ENCODE measurements around the gene RAPGEF5.

Gene RAPGEF5

DNA sequence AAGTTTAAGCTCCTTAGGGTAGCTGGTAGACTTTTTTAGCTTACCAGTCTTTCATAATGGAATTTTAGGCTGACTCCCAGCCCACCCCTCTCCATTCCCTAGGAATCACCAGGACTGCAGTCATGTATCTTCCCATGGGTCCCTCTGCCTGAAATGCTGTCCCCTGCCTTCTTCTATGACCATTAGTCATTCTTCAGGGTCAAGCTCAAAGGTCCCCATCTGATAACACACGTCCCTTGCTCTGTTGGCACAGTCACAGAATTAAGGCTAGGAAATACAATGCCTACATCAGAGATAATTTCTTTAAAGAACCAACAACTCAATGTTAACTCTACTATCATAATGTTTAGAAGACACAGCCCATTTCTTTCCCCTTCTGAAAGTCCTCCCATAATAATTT is 140.6 kb downstream of the RAPGEF5 start:
- H3K27ac ChIP-seq (ENCODE audit: insufficient read depth, low read depth, low read length, poor library complexity, severe bottlenecking) = no peak overlapping the region
- peaks cover 2% of the 10 kb centered on the region for H3K4me1 ChIP-seq (ENCODE audit: control insufficient read depth, insufficient read depth, low read length)
- no peaks in the 10 kb centered on the region for H3K27me3 ChIP-seq (ENCODE audit: control insufficient read depth, insufficient read depth, low read length, poor library complexity, severe bottlenecking)
- H3K36me3 ChIP-seq (ENCODE audit: control insufficient read depth, insufficient read depth, low read length) = no peaks in the 10 kb centered on the region
- no peak overlapping the region for H3K4me3 ChIP-seq (ENCODE audit: insufficient read depth, low read depth, low read length)
- WGBS, 2 experiments = 89 to 100% methylated on average over 1 of the region's 1 CpG
- no peaks in the 10 kb centered on the region for H3K9me3 ChIP-seq (ENCODE audit: control insufficient read depth, low read length)

DNA sequence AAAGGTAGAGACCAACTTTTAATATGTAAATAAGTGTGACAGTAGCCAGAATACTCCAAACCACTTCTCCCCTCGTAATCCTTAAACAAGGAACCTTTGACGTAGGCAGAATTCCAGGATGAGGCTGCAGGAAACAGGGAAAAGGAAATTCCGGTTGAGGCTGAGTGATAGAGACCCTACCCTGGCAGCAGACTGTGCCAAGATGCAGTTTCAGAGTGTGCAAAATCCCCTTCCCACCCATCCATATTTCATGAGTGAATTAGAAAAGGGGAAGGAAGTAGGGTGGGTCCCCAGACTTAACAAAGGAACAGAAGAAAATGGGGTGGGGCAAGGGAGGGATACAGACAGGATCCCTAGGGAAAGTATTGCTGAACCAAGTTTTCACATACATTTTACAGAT is 143.0 kb downstream of the RAPGEF5 start:
- 48 to 94% methylated on average over 2 to 3 of the region's 3 CpGs for WGBS, 2 experiments

DNA sequence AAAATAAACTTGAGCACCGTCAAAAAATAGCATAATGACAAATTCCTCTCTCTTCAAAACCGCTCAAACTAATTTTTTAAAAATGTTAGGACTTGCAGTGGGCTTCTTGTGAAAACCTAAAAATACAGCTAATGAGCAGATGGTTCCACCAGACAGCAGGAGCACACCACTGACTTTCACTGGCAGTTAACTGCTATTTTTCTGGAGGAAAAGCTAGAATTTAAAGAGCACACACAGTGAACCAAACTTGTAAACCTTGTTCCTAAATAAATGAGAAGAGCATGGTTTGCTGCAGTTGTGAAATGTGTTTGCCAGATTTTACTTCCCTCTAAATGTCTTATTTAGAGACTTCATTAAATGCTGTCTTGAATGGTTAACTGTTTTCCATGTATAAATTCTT is 143.9 kb downstream of the RAPGEF5 start:
- H3K4me3 ChIP-seq (ENCODE audit: insufficient read depth, low read depth, low read length) = no peak overlapping the region
- H3K36me3 ChIP-seq (ENCODE audit: control insufficient read depth, insufficient read depth, low read length) = no peaks in the 10 kb centered on the region
- peaks cover 22% of the 10 kb centered on the region for H3K4me1 ChIP-seq (ENCODE audit: control insufficient read depth, insufficient read depth, low read length)
- 92 to 96% methylated on average over 2 of the region's 2 CpGs for WGBS, 2 experiments
- H3K27ac ChIP-seq (ENCODE audit: insufficient read depth, low read depth, low read length, poor library complexity, severe bottlenecking) = no peak overlapping the region
- no peaks in the 10 kb centered on the region for H3K9me3 ChIP-seq (ENCODE audit: control insufficient read depth, low read length)
- H3K27me3 ChIP-seq (ENCODE audit: control insufficient read depth, insufficient read depth, low read length, poor library complexity, severe bottlenecking) = no peaks in the 10 kb centered on the region

More for the DNA sequence above, 143.0 kb downstream of the RAPGEF5 start:
- Histone ChIP-seq H3K4me1 (ENCODE audit: control insufficient read depth, insufficient read depth, low read length) (peaks cover 19% of the 10 kb centered on the region), H3K4me3 (ENCODE audit: insufficient read depth, low read depth, low read length) (no peak overlapping the region), H3K9me3 (ENCODE audit: control insufficient read depth, low read length) (no peaks in the 10 kb centered on the region), H3K27ac (ENCODE audit: insufficient read depth, low read depth, low read length, poor library complexity, severe bottlenecking) (no peak overlapping the region), H3K27me3 (ENCODE audit: control insufficient read depth, insufficient read depth, low read length, poor library complexity, severe bottlenecking) (no peaks in the 10 kb centered on the region), H3K36me3 (ENCODE audit: control insufficient read depth, insufficient read depth, low read length) (no peaks in the 10 kb centered on the region)

DNA sequence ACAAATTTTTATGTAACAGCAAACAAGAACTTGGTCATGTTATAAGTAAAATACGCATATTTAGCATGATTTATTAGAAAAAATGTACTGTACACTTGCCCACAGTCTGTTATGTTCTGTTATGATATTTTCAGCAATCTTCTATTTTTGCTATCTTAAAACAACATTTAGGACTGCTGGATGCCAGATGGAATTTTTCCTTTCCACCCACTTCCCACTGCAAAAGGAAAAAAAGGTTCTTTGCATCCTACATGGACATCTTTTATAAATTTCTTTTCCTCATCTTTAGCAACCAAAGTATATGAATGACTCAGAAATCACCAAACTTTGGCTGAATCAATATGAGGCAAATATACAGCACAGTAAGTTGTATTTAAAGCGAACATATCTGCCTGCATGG is 146.0 kb downstream of the RAPGEF5 start:
- H3K27ac ChIP-seq (ENCODE audit: insufficient read depth, low read depth, low read length, poor library complexity, severe bottlenecking) = no peak overlapping the region

DNA sequence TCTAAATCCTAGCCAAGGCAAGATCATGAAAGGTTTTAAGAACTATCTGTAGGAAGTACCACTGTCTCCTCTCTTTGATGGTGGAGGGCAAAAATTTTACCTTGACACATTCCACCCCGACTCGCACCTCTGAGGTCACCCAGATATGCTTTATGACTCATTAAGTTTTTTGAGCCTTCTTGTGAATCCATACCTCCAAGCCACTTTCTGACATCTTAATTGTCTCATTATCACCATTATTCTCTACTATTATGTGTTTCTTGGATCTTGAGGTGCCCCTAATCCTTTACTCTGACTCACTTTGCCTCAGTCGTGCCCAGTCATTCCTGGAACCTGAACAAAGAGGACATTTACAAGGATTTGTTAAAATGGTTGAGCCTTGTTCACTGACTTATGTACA is 146.6 kb downstream of the RAPGEF5 start:
- WGBS, 2 experiments = 65 to 79% methylated on average over 2 of the region's 3 CpGs

More for the DNA sequence above, 146.0 kb downstream of the RAPGEF5 start:
- H3K4me3 ChIP-seq (ENCODE audit: insufficient read depth, low read depth, low read length) = no peak overlapping the region
- H3K27me3 ChIP-seq (ENCODE audit: control insufficient read depth, insufficient read depth, low read length, poor library complexity, severe bottlenecking) = no peaks in the 10 kb centered on the region
- H3K4me1 ChIP-seq (ENCODE audit: control insufficient read depth, insufficient read depth, low read length) = peaks cover 22% of the 10 kb centered on the region
- H3K36me3 ChIP-seq (ENCODE audit: control insufficient read depth, insufficient read depth, low read length) = no peaks in the 10 kb centered on the region
- 92% methylated on average over 2 of the region's 2 CpGs; no CpG with 5 or more reads in 1 of the 2 experiments for WGBS, 2 experiments
- H3K9me3 ChIP-seq (ENCODE audit: control insufficient read depth, low read length) = no peaks in the 10 kb centered on the region

DNA sequence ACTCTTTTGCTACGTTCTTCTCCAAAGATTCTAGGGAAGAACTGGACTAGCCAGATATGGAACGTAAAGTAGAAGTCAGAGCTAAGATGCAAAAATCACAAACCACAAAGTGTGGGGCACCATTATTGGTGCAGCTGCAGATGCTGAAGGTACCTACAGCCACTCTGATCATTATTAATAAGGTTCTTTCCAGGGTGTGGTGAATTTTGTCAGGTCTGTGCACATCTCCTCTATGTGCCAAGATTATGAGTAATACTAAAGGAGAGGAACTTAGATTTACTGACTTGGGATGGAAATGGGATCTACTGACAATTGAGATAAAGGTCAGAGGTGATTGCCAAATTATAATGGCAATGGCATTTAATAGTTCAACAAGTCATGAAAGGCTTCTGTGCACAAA is 148.2 kb downstream of the RAPGEF5 start:
- no peak overlapping the region for H3K4me3 ChIP-seq (ENCODE audit: insufficient read depth, low read depth, low read length)
- no peaks in the 10 kb centered on the region for H3K36me3 ChIP-seq (ENCODE audit: control insufficient read depth, insufficient read depth, low read length)
- H3K9me3 ChIP-seq (ENCODE audit: control insufficient read depth, low read length) = no peaks in the 10 kb centered on the region
- H3K27ac ChIP-seq (ENCODE audit: insufficient read depth, low read depth, low read length, poor library complexity, severe bottlenecking) = no peak overlapping the region
- no peaks in the 10 kb centered on the region for H3K27me3 ChIP-seq (ENCODE audit: control insufficient read depth, insufficient read depth, low read length, poor library complexity, severe bottlenecking)
- peaks cover 22% of the 10 kb centered on the region for H3K4me1 ChIP-seq (ENCODE audit: control insufficient read depth, insufficient read depth, low read length)
- whole genome bisulfite sequencing, 2 experiments = 95 to 100% methylated on average over 2 of the region's 2 CpGs

More for the DNA sequence above, 146.6 kb downstream of the RAPGEF5 start:
- Histone ChIP-seq H3K27me3 (ENCODE audit: control insufficient read depth, insufficient read depth, low read length, poor library complexity, severe bottlenecking) (no peaks in the 10 kb centered on the region), H3K27ac (ENCODE audit: insufficient read depth, low read depth, low read length, poor library complexity, severe bottlenecking) (no peak overlapping the region), H3K4me3 (ENCODE audit: insufficient read depth, low read depth, low read length) (no peak overlapping the region), H3K36me3 (ENCODE audit: control insufficient read depth, insufficient read depth, low read length) (no peaks in the 10 kb centered on the region), H3K4me1 (ENCODE audit: control insufficient read depth, insufficient read depth, low read length) (peaks cover 22% of the 10 kb centered on the region), H3K9me3 (ENCODE audit: control insufficient read depth, low read length) (no peaks in the 10 kb centered on the region)

DNA sequence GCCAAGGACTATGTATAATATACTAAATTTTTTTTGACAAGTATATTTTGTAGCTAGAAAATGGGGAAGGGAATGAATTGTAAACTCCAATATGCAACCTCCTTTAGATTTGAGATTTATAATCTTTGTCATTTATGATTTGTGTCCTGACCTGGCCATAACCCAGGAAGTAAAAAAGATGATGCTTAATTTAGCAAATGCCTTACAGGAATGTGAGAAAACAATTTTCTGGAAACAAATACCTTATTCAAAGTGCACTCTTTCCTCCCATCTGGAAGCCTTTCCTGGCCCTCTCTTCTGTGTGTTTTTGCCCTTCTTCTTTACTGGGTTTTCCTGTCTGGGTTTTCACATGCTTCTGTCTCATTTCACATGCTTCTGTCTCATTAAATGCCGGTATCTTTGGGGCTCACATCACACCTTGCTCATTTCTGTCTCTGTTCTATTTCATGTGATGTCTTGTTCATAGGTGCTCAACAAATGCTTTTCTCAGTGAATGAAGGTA is 149.2 kb downstream of the RAPGEF5 start:
- Histone ChIP-seq H3K9me3 (ENCODE audit: control insufficient read depth, low read length) (no peaks in the 10 kb centered on the region), H3K27ac (ENCODE audit: insufficient read depth, low read depth, low read length, poor library complexity, severe bottlenecking) (no peak overlapping the region), H3K36me3 (ENCODE audit: control insufficient read depth, insufficient read depth, low read length) (no peaks in the 10 kb centered on the region), H3K27me3 (ENCODE audit: control insufficient read depth, insufficient read depth, low read length, poor library complexity, severe bottlenecking) (no peaks in the 10 kb centered on the region), H3K4me3 (ENCODE audit: insufficient read depth, low read depth, low read length) (no peak overlapping the region), H3K4me1 (ENCODE audit: control insufficient read depth, insufficient read depth, low read length) (peaks cover 20% of the 10 kb centered on the region)
- 100% methylated on average over 1 of the region's 1 CpG for WGBS, 2 experiments

DNA sequence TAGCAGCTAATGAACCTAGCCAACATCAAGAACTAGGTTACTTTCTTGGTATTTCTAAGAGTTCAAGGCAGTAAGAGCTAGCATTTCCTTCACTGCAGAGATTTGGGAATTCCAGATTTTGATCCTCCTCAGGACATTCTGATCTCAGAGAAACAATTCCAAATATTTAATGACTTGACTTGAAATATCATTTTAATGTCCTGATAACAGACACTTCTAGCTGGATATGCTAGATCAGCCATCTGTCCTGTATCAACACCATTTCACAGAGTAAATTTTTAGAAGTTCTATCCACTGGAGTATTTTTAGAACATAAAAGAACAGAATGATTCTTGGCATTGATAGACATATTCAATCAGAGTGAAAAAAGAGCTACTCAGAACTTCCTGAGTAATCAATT is 151.3 kb downstream of the RAPGEF5 start:
- no peak overlapping the region for H3K4me3 ChIP-seq (ENCODE audit: insufficient read depth, low read depth, low read length)
- no peak overlapping the region for H3K27ac ChIP-seq (ENCODE audit: insufficient read depth, low read depth, low read length, poor library complexity, severe bottlenecking)
- H3K36me3 ChIP-seq (ENCODE audit: control insufficient read depth, insufficient read depth, low read length) = no peaks in the 10 kb centered on the region
- peaks cover 25% of the 10 kb centered on the region for H3K4me1 ChIP-seq (ENCODE audit: control insufficient read depth, insufficient read depth, low read length)
- no peaks in the 10 kb centered on the region for H3K27me3 ChIP-seq (ENCODE audit: control insufficient read depth, insufficient read depth, low read length, poor library complexity, severe bottlenecking)
- no peaks in the 10 kb centered on the region for H3K9me3 ChIP-seq (ENCODE audit: control insufficient read depth, low read length)

DNA sequence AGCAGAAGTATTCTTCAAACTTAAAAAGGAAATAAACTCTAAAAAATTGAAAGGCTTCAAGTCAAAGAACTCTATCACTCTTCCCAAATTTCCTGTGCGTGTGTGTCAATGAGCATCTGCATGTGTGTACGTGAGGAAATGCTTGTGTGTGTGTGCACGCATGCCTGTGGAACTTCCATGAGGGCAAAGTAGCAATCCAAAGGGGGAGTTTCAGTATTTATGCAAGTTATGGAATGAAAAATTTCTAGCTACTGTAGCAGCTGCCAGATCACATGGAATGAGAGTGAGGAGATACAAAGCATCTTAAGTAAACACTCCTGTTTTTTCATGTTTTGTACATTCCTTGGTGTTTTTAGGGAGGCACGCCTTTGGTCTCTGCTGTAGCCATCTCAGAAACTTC is 152.6 kb downstream of the RAPGEF5 start:
- H3K27me3 ChIP-seq (ENCODE audit: control insufficient read depth, insufficient read depth, low read length, poor library complexity, severe bottlenecking) = no peaks in the 10 kb centered on the region
- no peaks in the 10 kb centered on the region for H3K9me3 ChIP-seq (ENCODE audit: control insufficient read depth, low read length)
- 96 to 98% methylated on average over 4 of the region's 4 CpGs for WGBS, 2 experiments
- no peak overlapping the region for H3K27ac ChIP-seq (ENCODE audit: insufficient read depth, low read depth, low read length, poor library complexity, severe bottlenecking)
- no peaks in the 10 kb centered on the region for H3K36me3 ChIP-seq (ENCODE audit: control insufficient read depth, insufficient read depth, low read length)
- no peak overlapping the region for H3K4me3 ChIP-seq (ENCODE audit: insufficient read depth, low read depth, low read length)
- H3K4me1 ChIP-seq (ENCODE audit: control insufficient read depth, insufficient read depth, low read length) = peaks cover 12% of the 10 kb centered on the region

DNA sequence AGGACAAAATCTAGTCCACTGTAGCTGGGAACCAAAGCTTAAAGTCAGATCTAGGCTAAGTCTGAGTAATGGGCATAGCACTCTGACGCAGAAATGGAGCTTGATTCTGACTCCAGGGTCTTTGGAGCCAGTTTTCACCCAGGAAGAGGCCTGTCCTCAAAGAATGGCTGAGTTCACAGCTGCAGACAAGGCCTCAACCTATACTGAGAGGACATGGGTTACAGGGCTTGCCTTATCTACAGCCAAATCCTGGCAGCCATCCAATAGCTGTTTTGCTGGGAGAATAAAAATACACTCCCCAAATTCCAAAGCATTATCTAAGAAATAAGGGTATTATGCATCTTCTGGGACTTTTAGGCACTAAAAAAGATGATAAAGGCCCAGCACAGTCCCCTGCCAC is 154.8 kb downstream of the RAPGEF5 start:
- H3K36me3 ChIP-seq (ENCODE audit: control insufficient read depth, insufficient read depth, low read length) = no peaks in the 10 kb centered on the region
- no peak overlapping the region for H3K4me3 ChIP-seq (ENCODE audit: insufficient read depth, low read depth, low read length)
- H3K27me3 ChIP-seq (ENCODE audit: control insufficient read depth, insufficient read depth, low read length, poor library complexity, severe bottlenecking) = no peaks in the 10 kb centered on the region
- H3K4me1 ChIP-seq (ENCODE audit: control insufficient read depth, insufficient read depth, low read length) = peaks cover 7% of the 10 kb centered on the region
- WGBS, 2 experiments = 98 to 99% methylated on average over 1 of the region's 1 CpG
- no peak overlapping the region for H3K27ac ChIP-seq (ENCODE audit: insufficient read depth, low read depth, low read length, poor library complexity, severe bottlenecking)
- no peaks in the 10 kb centered on the region for H3K9me3 ChIP-seq (ENCODE audit: control insufficient read depth, low read length)

All from ectodermal cell (in vitro differentiated cells).